ENCODE results near the gene DEFB108B. TPM values are rescaled to one million over a fixed set of nuclear protein-coding genes. Genes with fewer than 3 reads are reported as not detected.
"Not testable (repeated sequence)": the region's sequence is repeated elsewhere in the genome, so short reads cannot be mapped to it uniquely, and the experiment has no call there.

Gene DEFB108B
- total RNA-seq, 2 experiments from 2014 or later: not detected

DNA sequence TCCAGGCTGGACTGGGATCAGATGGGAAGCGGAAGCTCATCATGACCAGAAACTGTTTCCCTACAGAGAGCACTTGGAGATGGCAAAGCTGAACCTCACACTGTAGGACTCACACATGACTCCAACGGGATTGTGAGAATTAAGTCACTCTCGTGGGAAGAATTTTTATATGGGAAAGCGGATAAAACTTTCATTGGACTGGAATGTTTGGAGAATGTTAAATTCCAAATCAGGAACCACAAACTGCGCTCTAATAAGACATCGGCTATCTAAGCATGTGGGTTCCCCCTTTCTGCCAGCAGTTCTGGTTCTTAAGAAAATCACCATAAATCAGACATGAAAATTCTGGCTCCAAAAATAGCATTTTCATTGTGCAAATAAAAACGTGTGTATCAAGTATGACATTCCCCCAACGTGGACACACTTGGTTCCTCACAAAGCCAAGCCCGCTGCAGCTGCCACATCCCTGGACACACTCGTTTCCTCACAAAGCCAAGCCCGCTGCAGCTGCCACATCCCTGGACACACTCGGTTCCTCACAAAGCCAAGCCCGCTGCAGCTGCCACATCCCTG is 33.4 kb upstream of the DEFB108B start:
- H3K4me1 Mint-ChIP-seq; H3K4me3 Mint-ChIP-seq; H3K27ac Mint-ChIP-seq; H3K9me3 Mint-ChIP-seq (ENCODE audit: low read depth); H3K36me3 Mint-ChIP-seq; H3K27me3 Mint-ChIP-seq; DNase-seq; ATAC-seq: not testable (repeated sequence)
- CTCF ChIA-PET: interaction anchor here (1.0 to 1.2 kb wide), 8 partner anchors 8 to 631 kb away, joined by 3 to 11 read pairs (median 3); no protein-coding TSS in a partner anchor

DNA sequence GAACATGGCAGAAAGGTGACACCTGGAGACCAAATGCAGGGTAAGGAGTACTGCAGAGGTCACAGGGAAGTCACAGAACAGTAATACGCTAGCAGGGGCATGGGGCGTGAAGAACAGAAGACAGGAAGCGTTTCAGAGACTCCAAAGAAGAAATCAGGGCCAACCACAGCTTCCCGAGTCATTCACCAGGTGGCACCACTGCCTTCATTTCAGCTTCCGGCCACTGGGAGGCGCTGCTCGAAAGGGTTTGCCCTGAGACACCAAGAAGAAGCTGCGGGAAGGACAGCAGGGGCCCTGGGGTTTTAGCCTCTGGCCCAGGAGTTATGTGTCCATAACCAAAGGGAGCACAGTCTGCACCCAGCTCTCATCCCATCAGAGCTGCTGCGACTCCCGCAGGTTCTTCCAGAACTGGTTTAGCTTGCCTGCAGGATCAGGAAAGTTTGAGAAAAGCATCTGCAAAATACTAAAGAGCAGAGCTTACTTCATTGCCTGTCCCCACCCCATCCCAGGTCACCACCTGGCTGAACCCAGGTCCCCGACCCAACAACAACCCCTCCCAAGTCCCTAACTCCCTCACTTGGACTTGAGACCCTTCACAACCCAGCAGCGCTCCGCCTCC is 32.6 kb upstream of the DEFB108B start:
- not testable (repeated sequence) for H3K4me1 Mint-ChIP-seq; H3K27ac Mint-ChIP-seq; H3K4me3 Mint-ChIP-seq; H3K36me3 Mint-ChIP-seq; H3K9me3 Mint-ChIP-seq (ENCODE audit: low read depth); ATAC-seq; H3K27me3 Mint-ChIP-seq
- CTCF ChIA-PET: interaction anchor here (0.6 to 1.2 kb wide), 11 partner anchors 8 to 630 kb away, joined by 3 to 11 read pairs (median 3); no protein-coding TSS in a partner anchor
- peak; percentile 89 for DNase-seq

DNA sequence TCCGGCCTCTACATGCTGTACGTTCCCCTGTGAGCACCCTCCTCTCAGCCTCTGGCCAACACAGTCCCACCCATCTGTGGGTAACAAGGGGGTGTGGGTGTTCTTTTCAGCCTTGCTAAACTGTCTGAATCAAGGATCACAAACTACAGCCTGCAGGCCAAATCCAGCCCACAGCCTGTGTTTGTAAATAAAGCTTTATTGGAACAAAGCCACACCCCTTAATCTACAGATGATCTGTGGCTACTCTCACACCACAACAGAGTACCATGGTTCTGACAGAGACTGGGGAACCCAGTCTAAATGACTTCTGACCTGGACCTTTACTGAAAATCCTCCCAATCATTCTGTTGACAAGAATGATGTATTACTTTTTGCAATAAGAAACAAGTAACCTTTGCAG is 32.0 kb upstream of the DEFB108B start:
- not testable (repeated sequence) for H3K4me1 Mint-ChIP-seq; H3K4me3 Mint-ChIP-seq; H3K36me3 Mint-ChIP-seq; H3K27ac Mint-ChIP-seq; DNase-seq; H3K9me3 Mint-ChIP-seq (ENCODE audit: low read depth); ATAC-seq; H3K27me3 Mint-ChIP-seq
- CTCF ChIA-PET: interaction anchor here (0.6 to 2.6 kb wide), 8 partner anchors 12 to 630 kb away, joined by 3 to 11 read pairs (median 3); no protein-coding TSS in a partner anchor

DNA sequence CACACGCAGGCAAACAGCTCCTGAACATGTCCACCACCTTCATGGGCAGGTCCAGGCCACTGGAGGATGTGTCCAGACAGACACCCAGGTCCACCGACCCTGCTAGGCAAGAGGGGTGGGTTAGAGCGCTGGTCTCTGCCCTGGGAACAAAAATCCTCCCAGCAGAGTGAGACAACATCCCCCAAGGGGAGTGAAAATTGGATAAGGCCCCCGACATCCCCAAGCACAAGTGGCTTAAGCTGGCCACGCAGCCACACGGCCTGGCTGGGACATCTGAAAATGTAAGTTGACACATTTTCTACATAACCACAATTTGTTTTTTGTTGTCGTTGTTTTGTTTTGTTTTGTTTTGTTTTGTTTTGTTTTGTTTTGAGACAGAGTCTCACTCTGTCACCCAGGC is 30.1 kb upstream of the DEFB108B start:
- not testable (repeated sequence) for H3K4me1 Mint-ChIP-seq; ATAC-seq; H3K9me3 Mint-ChIP-seq (ENCODE audit: low read depth); DNase-seq; H3K36me3 Mint-ChIP-seq; H3K4me3 Mint-ChIP-seq; H3K27ac Mint-ChIP-seq; H3K27me3 Mint-ChIP-seq
- CTCF ChIA-PET: interaction anchor here (2.6 kb wide), 1 partner anchor 10 kb away, joined by 9 read pairs; no protein-coding TSS in a partner anchor

DNA sequence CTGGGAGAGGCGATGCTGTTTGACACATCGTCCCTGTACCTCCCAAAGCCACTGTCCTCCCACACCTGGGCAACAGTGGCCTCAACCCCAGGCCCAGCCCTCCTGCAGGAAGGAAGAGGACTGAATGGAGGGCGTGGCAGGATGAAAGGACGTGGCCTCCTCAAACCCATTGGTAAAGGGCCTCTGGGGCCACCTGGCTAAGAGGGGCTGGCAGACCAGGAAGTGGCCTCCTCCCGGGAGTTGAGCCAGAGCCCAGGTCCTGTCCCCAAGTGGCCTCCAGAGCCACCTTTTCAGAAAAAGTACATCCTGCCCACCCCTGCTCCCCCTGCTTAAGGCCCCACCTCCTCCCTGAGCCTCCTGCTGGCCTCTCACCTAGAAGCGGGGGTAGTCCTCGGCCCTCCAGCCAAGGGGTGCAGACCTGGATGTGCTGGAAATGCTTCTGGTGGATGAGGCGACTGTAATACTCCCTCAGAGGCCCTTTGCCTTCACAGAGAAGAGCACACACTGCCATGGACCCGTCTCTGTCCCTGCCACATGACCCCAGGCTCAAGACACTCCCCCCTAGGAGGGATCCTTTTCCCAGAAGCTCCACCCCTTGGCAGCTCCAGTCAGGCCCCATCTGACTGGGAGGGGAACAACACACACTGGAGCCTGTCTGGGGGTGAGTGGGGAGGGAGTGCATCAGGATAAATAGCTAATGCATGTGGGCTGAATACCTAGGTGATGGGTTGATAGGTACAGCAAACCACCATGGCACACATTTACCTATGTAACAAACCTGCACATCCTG is 28.6 kb upstream of the DEFB108B start:
- H3K36me3 Mint-ChIP-seq; H3K4me3 Mint-ChIP-seq; H3K27me3 Mint-ChIP-seq; CTCF ChIA-PET; ATAC-seq; H3K4me1 Mint-ChIP-seq; H3K9me3 Mint-ChIP-seq (ENCODE audit: low read depth); DNase-seq; H3K27ac Mint-ChIP-seq: not testable (repeated sequence)

DNA sequence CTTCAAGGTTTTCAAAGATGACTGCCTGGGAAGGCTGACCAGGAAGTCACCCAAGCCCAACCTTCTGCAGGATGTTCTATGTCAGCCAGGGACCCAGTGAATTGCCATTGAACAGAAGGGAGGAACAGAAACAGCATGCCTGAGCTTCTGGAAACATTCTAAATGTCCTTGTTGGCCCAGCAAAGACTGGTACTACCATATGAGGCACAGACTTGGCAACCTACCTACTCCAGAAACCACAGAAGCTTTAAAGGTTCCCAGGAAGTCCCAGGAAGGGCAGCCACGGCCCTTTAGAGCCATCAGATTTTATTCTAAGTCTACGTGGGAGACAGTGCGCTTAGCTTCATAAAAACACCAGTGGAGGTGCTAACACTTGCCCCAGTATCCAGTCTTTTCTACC is 20.5 kb upstream of the DEFB108B start:
- not testable (repeated sequence) for H3K9me3 Mint-ChIP-seq (ENCODE audit: low read depth); ATAC-seq; H3K4me3 Mint-ChIP-seq; H3K36me3 Mint-ChIP-seq; H3K27me3 Mint-ChIP-seq; H3K27ac Mint-ChIP-seq; H3K4me1 Mint-ChIP-seq; DNase-seq
- CTCF ChIA-PET: interaction anchor here (1.1 to 2.6 kb wide), 3 partner anchors 10 to 618 kb away, joined by 3 to 11 read pairs (median 9); no protein-coding TSS in a partner anchor

DNA sequence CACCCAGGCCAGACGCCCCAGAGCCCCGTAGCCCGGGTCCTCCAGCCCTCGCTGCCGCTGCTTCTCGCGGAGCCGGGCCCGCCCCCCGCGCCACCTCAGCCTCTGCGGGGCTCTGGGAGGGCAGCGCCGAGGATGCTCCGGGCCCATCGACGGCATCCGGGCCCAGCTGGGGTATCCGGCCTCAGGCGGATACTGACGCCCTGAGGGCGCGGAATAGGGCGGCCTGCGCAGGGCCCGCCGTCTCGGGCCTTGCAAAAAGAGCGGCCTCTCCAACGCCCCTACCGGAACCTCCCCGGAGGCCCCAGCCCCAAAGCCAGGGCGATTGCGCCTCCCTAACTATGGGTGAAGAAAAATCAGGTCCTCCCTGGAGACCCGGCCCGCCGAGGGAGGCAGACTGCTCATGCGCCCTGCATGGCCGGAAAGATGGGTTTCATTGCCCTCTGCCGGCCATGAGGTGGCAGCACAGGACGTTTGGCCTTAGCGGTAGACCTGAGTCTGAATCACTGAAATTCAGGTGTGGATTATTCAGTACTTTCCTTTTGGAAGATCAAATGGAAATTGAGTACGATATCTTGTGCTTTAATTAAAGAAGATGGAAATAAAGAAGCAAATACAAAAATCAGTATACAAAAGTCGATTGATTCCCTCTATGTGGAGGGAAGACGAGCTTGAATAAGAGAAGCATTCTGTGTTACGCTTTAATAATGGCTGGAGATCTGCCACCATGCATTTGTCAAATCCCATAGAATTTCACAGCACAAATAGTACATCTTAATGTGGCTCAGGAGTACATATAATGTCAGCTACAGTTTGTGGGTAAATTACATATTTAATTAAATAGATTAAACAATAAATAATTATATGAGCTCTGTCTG is 19.3 kb upstream of the DEFB108B start:
- CTCF ChIA-PET: interaction anchor here (1.1 to 2.6 kb wide), 5 partner anchors 11 to 617 kb away, joined by 3 to 11 read pairs (median 5); no protein-coding TSS in a partner anchor
- not testable (repeated sequence) for H3K9me3 Mint-ChIP-seq (ENCODE audit: low read depth); H3K27me3 Mint-ChIP-seq; H3K36me3 Mint-ChIP-seq; H3K4me1 Mint-ChIP-seq
- Mint-ChIP-seq H3K4me3 (peak overlapping the region; percentile 77), H3K27ac (peak overlapping the region; percentile 86)
- DNase-seq: peak; percentile 86
- peak; percentile 99 for ATAC-seq

DNA sequence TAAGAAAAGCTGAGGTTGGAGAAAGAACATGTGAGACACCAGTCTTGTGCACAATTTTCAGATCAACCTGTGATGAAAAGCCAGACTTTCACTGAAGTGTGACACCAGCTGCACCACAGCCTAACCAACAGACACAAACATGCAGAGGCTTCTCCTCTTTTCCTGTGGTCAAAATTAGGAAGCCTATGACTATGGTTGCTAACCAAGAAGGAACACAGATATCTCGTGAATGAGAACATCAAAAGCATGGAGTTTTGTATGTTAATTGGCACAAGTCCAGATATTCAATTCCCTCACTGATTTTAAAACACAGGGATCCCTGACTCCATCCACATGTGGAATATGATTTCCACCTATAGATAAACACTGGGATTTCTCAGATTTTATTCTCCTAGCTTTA is 11.5 kb upstream of the DEFB108B start:
- H3K4me3 Mint-ChIP-seq; ATAC-seq; H3K4me1 Mint-ChIP-seq; H3K9me3 Mint-ChIP-seq (ENCODE audit: low read depth); CTCF ChIA-PET; DNase-seq; H3K36me3 Mint-ChIP-seq; H3K27ac Mint-ChIP-seq; H3K27me3 Mint-ChIP-seq: not testable (repeated sequence)

DNA sequence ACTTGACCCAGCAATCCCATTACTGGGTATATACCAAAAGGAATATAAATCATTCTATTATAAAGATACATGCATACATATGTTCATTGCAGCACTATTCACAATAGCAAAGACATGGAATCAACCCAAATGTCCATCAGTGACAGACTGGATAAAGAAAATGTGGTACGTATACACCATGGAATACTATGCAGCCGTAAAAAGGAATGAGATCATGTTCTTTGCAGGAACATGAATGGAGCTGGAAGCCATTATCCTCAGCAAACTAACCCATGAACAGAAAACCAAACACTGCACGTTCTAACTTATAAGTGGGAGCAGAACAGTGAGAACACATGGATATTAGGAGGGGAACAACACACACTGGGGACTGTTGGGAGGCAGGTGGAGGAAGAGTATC is 3.8 kb upstream of the DEFB108B start:
- not testable (repeated sequence) for H3K9me3 Mint-ChIP-seq (ENCODE audit: low read depth); H3K36me3 Mint-ChIP-seq; ATAC-seq; H3K27ac Mint-ChIP-seq; DNase-seq; H3K4me3 Mint-ChIP-seq; H3K4me1 Mint-ChIP-seq; H3K27me3 Mint-ChIP-seq
- CTCF ChIA-PET: interaction anchor here (0.7 to 1.2 kb wide), 3 partner anchors 29 to 337 kb away, joined by 3 to 6 read pairs (median 4); no protein-coding TSS in a partner anchor

DNA sequence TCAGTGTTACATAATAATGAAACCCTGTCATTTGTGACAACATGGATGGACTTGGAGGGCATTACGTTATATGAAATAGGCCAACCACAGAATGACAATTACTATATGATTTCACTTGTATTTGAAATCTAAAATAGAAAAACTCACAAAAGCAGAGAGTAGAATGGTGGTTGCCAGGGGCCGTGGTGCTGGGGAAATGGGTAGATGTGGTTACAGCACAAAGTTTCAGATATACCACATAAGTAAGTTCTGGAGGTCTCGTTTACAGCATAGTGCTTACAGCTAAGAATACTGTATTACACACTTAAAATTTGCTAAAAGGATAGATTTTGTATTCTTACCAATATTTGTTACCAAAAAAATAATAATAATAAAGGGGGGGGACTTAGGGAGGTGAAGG is 3.3 kb upstream of the DEFB108B start:
- DNase-seq; ATAC-seq; H3K9me3 Mint-ChIP-seq (ENCODE audit: low read depth); H3K4me1 Mint-ChIP-seq; H3K27ac Mint-ChIP-seq; H3K36me3 Mint-ChIP-seq; H3K27me3 Mint-ChIP-seq; H3K4me3 Mint-ChIP-seq: not testable (repeated sequence)
- CTCF ChIA-PET: interaction anchor here (1.2 kb wide), 1 partner anchor 29 kb away, joined by 3 read pairs; no protein-coding TSS in a partner anchor

DNA sequence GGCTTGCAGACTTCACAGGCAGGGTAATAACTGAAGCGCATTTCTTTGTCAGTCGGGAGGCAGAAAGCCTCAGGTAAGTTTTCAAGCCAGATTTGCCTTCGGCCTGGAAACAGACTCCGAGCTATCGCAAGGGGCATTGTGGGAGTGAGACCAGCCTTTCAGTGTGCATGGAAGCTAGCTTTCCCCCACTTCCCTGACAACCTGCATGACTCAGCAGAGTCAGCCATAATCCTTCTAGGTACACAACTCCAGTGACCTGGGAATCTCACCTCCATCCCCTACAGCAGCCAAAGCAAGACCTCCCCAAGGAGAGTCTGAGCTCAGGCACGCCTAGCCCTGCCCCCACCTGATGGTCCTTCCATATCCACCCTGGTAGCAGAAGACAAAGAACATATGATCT is 9.7 kb downstream of the DEFB108B start:
- H3K27me3 Mint-ChIP-seq; CTCF ChIA-PET; H3K4me1 Mint-ChIP-seq; H3K4me3 Mint-ChIP-seq; H3K36me3 Mint-ChIP-seq; ATAC-seq; DNase-seq; H3K9me3 Mint-ChIP-seq (ENCODE audit: low read depth); H3K27ac Mint-ChIP-seq: not testable (repeated sequence)

DNA sequence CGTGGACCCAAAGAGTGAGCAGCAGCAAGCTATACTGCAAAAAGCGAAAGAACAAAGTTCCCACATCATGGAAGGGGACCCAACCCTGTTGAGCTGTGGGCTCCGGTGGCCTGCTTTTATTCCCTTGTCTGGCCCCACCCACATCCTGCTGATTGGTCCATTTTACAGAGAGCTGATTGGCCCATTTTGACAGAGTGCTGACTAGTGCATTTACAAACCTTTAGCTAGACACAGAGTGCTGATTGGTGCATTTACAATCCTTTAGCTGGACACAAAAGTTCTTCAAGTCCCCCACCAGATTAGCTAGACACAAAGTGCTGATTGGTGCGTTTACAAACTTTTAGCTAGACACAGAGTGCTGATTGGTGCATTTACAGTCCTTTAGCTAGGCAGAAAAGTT is 10.4 kb downstream of the DEFB108B start:
- CTCF ChIA-PET; H3K27ac Mint-ChIP-seq; H3K36me3 Mint-ChIP-seq; H3K4me1 Mint-ChIP-seq; H3K9me3 Mint-ChIP-seq (ENCODE audit: low read depth); ATAC-seq; DNase-seq; H3K4me3 Mint-ChIP-seq: not testable (repeated sequence)
- H3K27me3 Mint-ChIP-seq: peaks cover 14% of the 10 kb centered on the region

DNA sequence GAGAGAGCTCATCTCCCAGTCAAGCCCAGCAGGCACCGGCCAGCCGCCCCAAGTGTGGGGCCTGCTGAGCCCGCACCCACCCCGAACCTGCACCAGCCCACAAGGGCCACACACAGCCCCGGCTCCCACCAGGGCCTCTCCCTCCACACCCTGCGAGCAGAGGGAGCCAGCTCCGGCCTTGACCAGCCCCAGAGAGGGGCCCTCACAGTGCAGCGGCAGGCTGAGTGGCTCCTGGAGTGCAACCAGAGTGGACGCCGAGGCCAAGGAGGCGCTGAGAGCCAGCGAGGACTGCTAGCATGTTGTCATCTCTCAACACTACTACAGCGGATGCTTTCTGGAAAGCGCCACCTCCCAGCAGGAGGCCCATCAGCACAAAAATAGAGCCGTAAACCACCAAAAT is 10.9 kb downstream of the DEFB108B start:
- H3K36me3 Mint-ChIP-seq: no peaks in the 10 kb centered on the region
- no peaks in the 10 kb centered on the region for H3K4me1 Mint-ChIP-seq
- H3K9me3 Mint-ChIP-seq (ENCODE audit: low read depth): no peaks in the 10 kb centered on the region
- no peak overlapping the region for H3K4me3 Mint-ChIP-seq
- no peak for ATAC-seq
- peaks cover 14% of the 10 kb centered on the region for H3K27me3 Mint-ChIP-seq
- DNase-seq: no peak
- no peak overlapping the region for H3K27ac Mint-ChIP-seq
- CTCF ChIA-PET: no interaction called here
